ENCODE data around the gene HMGXB3.

HMGXB3 gene

DNA sequence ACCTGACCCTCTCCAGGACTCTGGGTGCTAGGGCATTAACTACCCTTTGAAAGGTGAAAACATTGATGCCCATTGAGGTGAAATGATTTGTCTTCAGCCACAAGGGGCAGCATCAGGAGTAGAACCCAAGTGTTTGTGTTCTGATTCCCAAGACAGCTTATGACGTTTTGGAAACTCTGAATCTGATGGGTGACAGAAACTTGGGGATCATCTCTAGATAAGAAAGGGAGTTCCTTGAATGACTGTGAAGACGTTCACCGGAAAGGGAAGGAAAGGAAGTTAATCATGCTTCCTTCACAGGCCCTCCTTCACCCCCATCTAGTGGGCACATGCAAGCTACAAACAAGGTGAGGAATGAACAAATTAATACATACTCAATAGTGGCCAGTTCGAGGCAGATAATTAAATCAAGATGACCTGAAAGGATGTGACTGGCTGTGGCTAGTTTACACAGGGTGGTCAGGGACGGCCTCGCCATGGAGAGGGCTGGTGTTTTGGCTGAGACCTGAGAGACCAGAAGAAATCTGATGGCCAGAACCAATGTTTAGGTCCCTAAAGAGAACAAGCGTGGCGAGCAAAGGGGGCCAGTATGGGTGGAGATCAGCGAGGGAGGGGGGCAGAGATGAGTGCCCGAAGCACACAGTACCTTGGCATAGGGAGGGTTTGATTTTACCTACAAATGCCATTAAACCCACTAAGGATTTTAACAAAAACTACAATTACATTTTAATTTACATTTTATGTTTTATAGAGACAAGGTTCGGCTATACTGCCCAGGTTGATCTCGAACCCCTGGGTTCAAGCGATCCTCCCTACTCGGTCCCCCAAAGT is 40.9 kb upstream of the HMGXB3 start:
- no peaks in the 10 kb centered on the region for H3K79me2 ChIP-seq (ENCODE audit: low read length)
- no peaks in the 10 kb centered on the region for H3K9me2 ChIP-seq (replicated peaks; ENCODE audit: insufficient read depth, low read length)
- no peaks in the 10 kb centered on the region for H3K9me3 ChIP-seq (replicated peaks; ENCODE audit: insufficient read depth, low read length)
- no peaks in the 10 kb centered on the region for H3K27me3 ChIP-seq (replicated peaks; ENCODE audit: insufficient read depth, low read length)
- H2AFZ ChIP-seq (ENCODE audit: low read length): peak overlapping the region; percentile 95
- H4K20me1 ChIP-seq (ENCODE audit: insufficient read depth, low read length): no peaks in the 10 kb centered on the region
- H3K27ac ChIP-seq (ENCODE audit: low read length): peak overlapping the region; percentile 83
- peak overlapping the region; percentile 81 for H3K4me3 ChIP-seq (ENCODE audit: low read length)
- no peak for TF ChIP-seq EZH2 (optimal IDR thresholded peaks at IDR 0.05; ENCODE audit: low read depth, low read length)
- TF ChIP-seq CTCF (IDR thresholded peaks at IDR 0.05; ENCODE audit: low read length): peak; percentile 80
- TF ChIP-seq EZH2phosphoT487 (IDR thresholded peaks at IDR 0.05; ENCODE audit: low read length): no peak
- no peaks in the 10 kb centered on the region for H3K36me3 ChIP-seq (replicated peaks; ENCODE audit: insufficient read depth, low read length)
- H3K4me2 ChIP-seq (ENCODE audit: low read depth, low read length): peak overlapping the region; percentile 97
- DNase-seq: peak; percentile 69
- peaks cover 19% of the 10 kb centered on the region for H3F3A ChIP-seq (ENCODE audit: insufficient read depth, low read length)
- H3K9ac ChIP-seq (ENCODE audit: low read length): peak overlapping the region; percentile 80
- H3K4me1 ChIP-seq (ENCODE audit: low read length): peaks cover 15% of the 10 kb centered on the region

DNA sequence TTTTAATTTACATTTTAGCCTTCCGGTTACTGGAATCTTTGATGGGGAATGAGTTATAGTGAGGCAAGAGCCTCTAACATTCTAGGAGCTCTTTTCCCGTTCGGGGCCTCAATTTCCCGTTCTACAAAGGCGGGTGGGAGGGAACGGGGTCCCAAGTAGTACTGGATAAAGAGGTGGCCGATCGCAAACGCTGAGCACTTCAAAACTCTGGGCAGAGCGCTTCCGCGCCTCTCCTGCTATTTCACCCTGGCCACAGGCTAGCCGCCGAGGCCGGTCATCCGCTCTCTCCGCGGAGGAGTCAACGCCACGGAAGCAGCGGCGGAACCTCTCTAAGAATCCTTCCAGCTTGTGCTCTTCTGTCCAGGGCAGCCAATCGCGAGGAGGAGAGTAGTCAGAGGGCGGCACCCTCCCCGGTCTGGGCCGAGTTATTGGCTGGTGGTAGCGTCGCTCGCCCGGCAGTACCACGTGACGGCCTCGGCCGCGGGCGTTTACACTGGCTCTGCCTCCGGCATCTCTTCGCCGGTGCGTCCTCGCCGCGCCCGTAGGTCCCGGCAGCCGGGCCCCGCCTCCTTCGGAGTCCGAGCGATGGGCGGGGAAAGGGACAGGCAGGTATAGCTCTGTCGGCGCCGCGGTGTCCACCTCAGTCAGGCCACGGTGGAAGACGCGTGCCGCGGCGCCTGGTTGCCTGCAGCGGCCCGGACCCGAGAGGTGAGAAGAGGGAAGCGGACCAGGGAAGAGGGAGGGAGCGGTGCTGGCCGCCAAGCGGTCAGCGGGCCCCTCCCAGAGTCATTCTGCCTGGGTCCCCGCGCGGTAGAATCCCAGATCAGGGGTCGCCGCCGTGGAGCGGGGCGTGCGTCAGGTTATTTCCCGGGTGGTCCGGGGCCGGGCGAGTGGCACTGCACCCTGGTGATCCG is 40.0 kb upstream of the HMGXB3 start, which contains the start of gene SLC26A2:
TSS of gene SLC26A2 (plus strand) at position 487 of the 914 bp plus-strand sequence. CDS start 16,895 bp downstream, outside the sequence.
- Histone ChIP-seq H3K36me3 (replicated peaks; ENCODE audit: insufficient read depth, low read length) (no peaks in the 10 kb centered on the region), H3K4me3 (ENCODE audit: low read length) (peak within 1 kb of the TSS; percentile 81), H3K9me2 (replicated peaks; ENCODE audit: insufficient read depth, low read length) (no peaks in the 10 kb centered on the region), H3F3A (ENCODE audit: insufficient read depth, low read length) (peaks cover 19% of the 10 kb centered on the region), H3K79me2 (ENCODE audit: low read length) (no peaks in the 10 kb centered on the region), H3K9me3 (replicated peaks; ENCODE audit: insufficient read depth, low read length) (no peaks in the 10 kb centered on the region), H3K27ac (ENCODE audit: low read length) (peak within 1 kb of the TSS; percentile 83), H3K4me2 (ENCODE audit: low read depth, low read length) (peak within 1 kb of the TSS; percentile 97), H3K27me3 (replicated peaks; ENCODE audit: insufficient read depth, low read length) (no peaks in the 10 kb centered on the region), H4K20me1 (ENCODE audit: insufficient read depth, low read length) (no peaks in the 10 kb centered on the region), H2AFZ (ENCODE audit: low read length) (peak within 1 kb of the TSS; percentile 95), H3K9ac (ENCODE audit: low read length) (peak within 1 kb of the TSS; percentile 80), H3K4me1 (ENCODE audit: low read length) (peaks cover 15% of the 10 kb centered on the region)
- no peak for TF ChIP-seq EZH2 (optimal IDR thresholded peaks at IDR 0.05; ENCODE audit: low read depth, low read length)
- TF ChIP-seq CTCF (IDR thresholded peaks at IDR 0.05; ENCODE audit: low read length): no peak
- TF ChIP-seq EZH2phosphoT487 (IDR thresholded peaks at IDR 0.05; ENCODE audit: low read length): no peak
- peak; percentile 98 for DNase-seq

- Histone ChIP-seq H3K27ac (ENCODE audit: low read length) (no peak overlapping the region), H3K79me2 (ENCODE audit: low read length) (no peaks in the 10 kb centered on the region), H3K9me2 (replicated peaks; ENCODE audit: insufficient read depth, low read length) (no peaks in the 10 kb centered on the region), H3K27me3 (replicated peaks; ENCODE audit: insufficient read depth, low read length) (no peaks in the 10 kb centered on the region), H3K4me3 (ENCODE audit: low read length) (peak overlapping the region; percentile 81), H4K20me1 (ENCODE audit: insufficient read depth, low read length) (no peaks in the 10 kb centered on the region), H2AFZ (ENCODE audit: low read length) (peak overlapping the region; percentile 90), H3K9me3 (replicated peaks; ENCODE audit: insufficient read depth, low read length) (no peaks in the 10 kb centered on the region), H3F3A (ENCODE audit: insufficient read depth, low read length) (peaks cover 19% of the 10 kb centered on the region), H3K4me1 (ENCODE audit: low read length) (peaks cover 15% of the 10 kb centered on the region), H3K36me3 (replicated peaks; ENCODE audit: insufficient read depth, low read length) (no peaks in the 10 kb centered on the region), H3K9ac (ENCODE audit: low read length) (peak overlapping the region; percentile 58), H3K4me2 (ENCODE audit: low read depth, low read length) (peak overlapping the region; percentile 97)
- DNase-seq: peak; percentile 6
- no peak for TF ChIP-seq CTCF (IDR thresholded peaks at IDR 0.05; ENCODE audit: low read length)
- TF ChIP-seq EZH2 (optimal IDR thresholded peaks at IDR 0.05; ENCODE audit: low read depth, low read length): no peak
- TF ChIP-seq EZH2phosphoT487 (IDR thresholded peaks at IDR 0.05; ENCODE audit: low read length): no peak
Measured at GRCh38 chr5:149961186-149961685, 39.3 kb upstream of the HMGXB3 start.

Measured in MM.1S (cell line).